ENCODE measurements around the gene AJAP1. TPM values are rescaled to one million over a fixed set of nuclear protein-coding genes. Genes with fewer than 3 reads are reported as not detected.

The AJAP1 gene
- total and polyA plus RNA-seq, 12 donors = 0.02 to 0.94 (median 0.09) TPM; not detected in 3

DNA sequence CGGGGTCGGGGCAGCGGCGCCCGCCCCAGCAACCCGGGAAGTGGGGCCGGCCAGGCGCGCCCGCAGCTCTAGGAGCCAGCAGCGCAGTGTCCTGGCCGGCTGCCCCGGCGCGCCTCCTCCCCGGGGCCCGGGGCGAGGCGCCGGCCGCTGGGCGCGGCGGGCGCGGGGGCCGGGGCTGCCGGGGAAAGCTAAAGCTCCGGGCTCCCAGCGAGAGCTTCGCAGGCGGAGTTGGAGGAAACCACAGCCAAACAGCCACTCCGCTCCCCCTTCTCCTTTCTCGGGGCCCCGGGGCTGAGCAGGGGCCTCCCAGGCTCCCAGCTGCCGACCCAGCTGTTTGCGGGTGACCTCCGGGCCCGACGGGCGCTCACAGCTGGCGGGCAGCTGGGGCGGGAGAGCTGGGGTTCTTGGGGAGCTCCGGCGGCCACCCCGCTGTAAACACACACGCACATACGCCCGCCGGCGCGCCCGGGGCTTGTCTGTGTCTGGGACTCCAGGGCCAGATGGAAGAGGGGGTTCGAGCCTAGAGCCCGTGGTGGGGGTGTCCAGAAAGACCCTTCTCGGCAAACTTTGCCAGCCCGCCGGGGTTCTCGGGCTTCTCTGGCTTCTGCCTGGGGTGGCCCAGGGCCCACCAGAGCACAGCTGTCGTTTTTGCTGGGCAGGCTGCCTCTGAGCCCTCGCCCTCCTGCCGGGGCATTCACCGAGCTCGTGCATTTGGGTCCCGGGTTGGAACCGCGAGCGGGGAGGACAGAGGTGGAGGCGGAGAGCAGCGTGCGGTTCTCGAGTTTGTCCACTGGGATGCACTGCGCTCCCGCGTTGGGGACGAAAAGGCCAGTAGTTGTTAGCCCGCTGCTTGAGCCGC, 1.5 kb downstream of the AJAP1 start:
- Histone ChIP-seq H3K9me3 (no peaks in the 10 kb centered on the region), H3K36me3 (no peaks in the 10 kb centered on the region), H3K27ac (no peak overlapping the region), H3K4me1 (peaks cover 3 to 26% (median 8%) of the 10 kb centered on the region in 9 donors), H3K27me3 (peaks cover 19 to 96% (median 92%) of the 10 kb centered on the region in 7 donors), H3K4me3 (peak overlapping the region in 6 of 10 donors; percentile 25 to 40 (median 38))
- 1% methylated on average over 75 to 78 of the region's 78 CpGs for WGBS, 2 donors
- peak; percentile 26 to 73 (median 59) for TF ChIP-seq CTCF (IDR thresholded peaks at IDR 0.05)
- ATAC-seq = peak; percentile 52 to 79 (median 73)
- DNase-seq = peak; percentile 39 to 52
- intact Hi-C loops (cut with DNase I) = loop anchor here in 9 of 10 donors (5.0 to 10.0 kb wide), 5 partner anchors 741 to 1259 kb away; no protein-coding TSS in a partner anchor

GRCh38 chr1:4656533-4657140, 2.2 kb downstream of the AJAP1 start:
- peak in 5 of 8 donors; percentile 7 to 32 (median 17) for ATAC-seq
- no peak for DNase-seq
- Histone ChIP-seq H3K27ac (no peak overlapping the region), H3K9me3 (no peaks in the 10 kb centered on the region), H3K4me1 (peaks cover 3 to 26% (median 8%) of the 10 kb centered on the region in 9 donors), H3K27me3 (peaks cover 19 to 96% (median 91%) of the 10 kb centered on the region in 7 donors), H3K36me3 (no peaks in the 10 kb centered on the region), H3K4me3 (peak overlapping the region in 2 of 10 donors; percentile 22 to 27)
- intact Hi-C loops (cut with DNase I) = loop anchor here in 9 of 10 donors (5.0 to 10.0 kb wide), 5 partner anchors 742 to 1258 kb away; no protein-coding TSS in a partner anchor
- TF ChIP-seq CTCF (IDR thresholded peaks at IDR 0.05) = peak in 2 of 9 donors; percentile 4 to 28
- WGBS, 2 donors = 11 to 14% methylated on average over 17 of the region's 17 CpGs

GRCh38 chr1:4657244-4657789, 2.9 kb downstream of the AJAP1 start:
- 12 to 14% methylated on average over 9 of the region's 9 CpGs for WGBS, 2 donors
- no peak overlapping the region for H3K27ac ChIP-seq
- H3K27me3 ChIP-seq = peaks cover 19 to 96% (median 90%) of the 10 kb centered on the region in 7 donors
- H3K36me3 ChIP-seq = no peaks in the 10 kb centered on the region
- no peak overlapping the region for H3K4me3 ChIP-seq
- intact Hi-C loops (cut with DNase I) = loop anchor here in 9 of 10 donors (5.0 to 10.0 kb wide), 5 partner anchors 743 to 1257 kb away; no protein-coding TSS in a partner anchor
- no peak for TF ChIP-seq CTCF (IDR thresholded peaks at IDR 0.05)
- ATAC-seq = no peak
- H3K4me1 ChIP-seq = peaks cover 3 to 26% (median 8%) of the 10 kb centered on the region in 9 donors
- no peaks in the 10 kb centered on the region for H3K9me3 ChIP-seq
- no peak for DNase-seq

Data from heart right ventricle (tissue), 16 donors.